Measurements from ENCODE around the gene CACNB1.

DNA sequence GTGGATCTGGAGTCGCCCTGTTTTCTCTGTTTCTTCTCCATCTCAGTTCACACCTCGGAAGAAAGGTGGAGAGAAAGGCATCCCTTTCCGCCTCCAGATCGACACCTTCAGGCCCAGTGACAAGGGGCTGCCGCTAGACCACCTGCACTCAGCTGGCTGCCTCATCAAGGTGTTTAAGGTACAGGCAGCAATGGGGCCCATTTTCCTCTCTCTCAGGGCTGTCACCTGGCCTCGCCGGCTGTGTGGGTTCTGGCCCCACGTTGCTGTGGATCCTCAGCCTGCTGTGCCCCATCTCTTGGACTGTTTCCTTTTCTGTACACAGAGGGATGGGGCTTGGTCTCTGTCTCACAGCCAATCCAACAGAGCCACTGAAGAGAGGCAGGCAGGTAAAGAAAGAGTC is 45.7 kb upstream of the CACNB1 start:
- no peak for TF ChIP-seq POLR2A (IDR thresholded peaks at IDR 0.05)
- TF ChIP-seq, protein P1, sequence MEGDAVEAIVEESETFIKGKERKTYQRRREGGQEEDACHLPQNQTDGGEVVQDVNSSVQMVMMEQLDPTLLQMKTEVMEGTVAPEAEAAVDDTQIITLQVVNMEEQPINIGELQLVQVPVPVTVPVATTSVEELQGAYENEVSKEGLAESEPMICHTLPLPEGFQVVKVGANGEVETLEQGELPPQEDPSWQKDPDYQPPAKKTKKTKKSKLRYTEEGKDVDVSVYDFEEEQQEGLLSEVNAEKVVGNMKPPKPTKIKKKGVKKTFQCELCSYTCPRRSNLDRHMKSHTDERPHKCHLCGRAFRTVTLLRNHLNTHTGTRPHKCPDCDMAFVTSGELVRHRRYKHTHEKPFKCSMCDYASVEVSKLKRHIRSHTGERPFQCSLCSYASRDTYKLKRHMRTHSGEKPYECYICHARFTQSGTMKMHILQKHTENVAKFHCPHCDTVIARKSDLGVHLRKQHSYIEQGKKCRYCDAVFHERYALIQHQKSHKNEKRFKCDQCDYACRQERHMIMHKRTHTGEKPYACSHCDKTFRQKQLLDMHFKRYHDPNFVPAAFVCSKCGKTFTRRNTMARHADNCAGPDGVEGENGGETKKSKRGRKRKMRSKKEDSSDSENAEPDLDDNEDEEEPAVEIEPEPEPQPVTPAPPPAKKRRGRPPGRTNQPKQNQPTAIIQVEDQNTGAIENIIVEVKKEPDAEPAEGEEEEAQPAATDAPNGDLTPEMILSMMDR (IDR thresholded peaks at IDR 0.05) = no peak
- no peak for TF ChIP-seq POLR2AphosphoS5 (IDR thresholded peaks at IDR 0.05)
- no peak for TF ChIP-seq EP300 (IDR thresholded peaks at IDR 0.05)
